HepG2 (cell line): Measurements from ENCODE around the gene TNFAIP2.

Experiments
- EP300 ChIP-seq, 3 experiments: sonication (generic) in 1 of 3; formaldehyde crosslinking in 1 of 3; IDR thresholded peaks; 2 replicates each; pipeline versions ENCODE4 v1.5.1 to v1.6.1; 2011 to 2020; ENCODE audit warnings: low read depth in 2 of 3, low read length in 2 of 3, borderline replicate concordance in 1 of 3, improper control_type of control experiment in 1 of 3, mild to moderate bottlenecking in 1 of 3, missing genetic modification reagents in 1 of 3, moderate library complexity in 1 of 3
- EZH2 ChIP-seq: conservative IDR thresholded peaks from 2 replicates; pipeline ENCODE4 v1.6.1; 2012; ENCODE audit warnings: mild to moderate bottlenecking, low read depth, low read length, moderate library complexity
- HNRNPH1 ChIP-seq: fragments of 200-400 bp; formaldehyde crosslinking; optimal IDR thresholded peaks from 2 replicates; pipeline ENCODE3; 2017; ENCODE audit warnings: mild to moderate bottlenecking, low read depth, low read length
- MEIS1 ChIP-seq: sonication (generic); formaldehyde crosslinking; IDR thresholded peaks from 2 replicates; pipeline ENCODE4 v1.9.0; 2021; ENCODE audit warnings: mild to moderate bottlenecking, missing genetic modification reagents, moderate library complexity, borderline replicate concordance
- MEIS2 ChIP-seq: sonication (generic); formaldehyde crosslinking; IDR thresholded peaks from 2 replicates; pipeline ENCODE4 v1.9.0; 2021; ENCODE audit warnings: mild to moderate bottlenecking, missing genetic modification reagents
- RFX5 ChIP-seq: IDR thresholded peaks from 2 replicates; pipeline ENCODE4 v1.6.1; 2011; ENCODE audit warnings: low read depth, low read length, improper control_type of control experiment
- TAF1 ChIP-seq: sonication (generic); formaldehyde crosslinking; IDR thresholded peaks from 2 replicates; pipeline ENCODE4 v1.4.0; 2020; ENCODE audit warnings: missing genetic modification reagents
- ZNF619 ChIP-seq: sonication (generic); formaldehyde crosslinking; IDR thresholded peaks from 2 replicates; pipeline ENCODE4 v1.4.0; 2020; ENCODE audit warnings: mild to moderate bottlenecking, missing genetic modification reagents
- TF ChIP-seq, protein P1 (sequence below): sonication (generic); formaldehyde crosslinking; IDR thresholded peaks from 2 replicates; pipeline ENCODE4 v1.4.0; 2020; ENCODE audit warnings: missing genetic modification reagents
- TF ChIP-seq, protein P2 (sequence below): sonication (generic); formaldehyde crosslinking; IDR thresholded peaks from 2 replicates; pipeline ENCODE4 v1.5.0; 2020; ENCODE audit warnings: mild to moderate bottlenecking, missing genetic modification reagents, moderate library complexity

DNA sequence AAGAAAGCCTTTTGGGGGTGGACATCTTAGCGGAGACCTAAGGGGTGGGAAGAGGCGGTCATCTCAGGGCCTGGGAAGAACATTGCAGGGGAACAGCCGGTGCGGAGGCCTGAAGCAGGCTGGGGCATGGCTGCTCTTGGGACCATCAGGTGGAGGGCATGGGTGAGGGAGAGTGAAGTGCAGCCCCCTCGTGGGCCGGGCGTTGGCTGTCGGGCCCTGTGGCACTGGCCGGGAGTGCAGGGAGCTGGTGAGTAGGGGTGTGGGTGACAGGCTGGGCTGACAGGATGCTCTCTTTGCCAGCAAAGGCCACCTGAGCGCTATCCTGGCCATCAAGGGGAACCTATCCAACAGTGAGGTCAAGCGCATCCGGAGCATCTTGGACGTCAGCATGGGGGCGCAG is 11.7 kb downstream of the TNFAIP2 start:
- TF ChIP-seq HNRNPH1, result no peak
- TF ChIP-seq MEIS2, result no peak
- no peak for TF ChIP-seq ZNF619 (CRISPR knock-in tag)
- TF ChIP-seq MEIS1 (CRISPR knock-in tag), result no peak
- TF ChIP-seq, protein P1, sequence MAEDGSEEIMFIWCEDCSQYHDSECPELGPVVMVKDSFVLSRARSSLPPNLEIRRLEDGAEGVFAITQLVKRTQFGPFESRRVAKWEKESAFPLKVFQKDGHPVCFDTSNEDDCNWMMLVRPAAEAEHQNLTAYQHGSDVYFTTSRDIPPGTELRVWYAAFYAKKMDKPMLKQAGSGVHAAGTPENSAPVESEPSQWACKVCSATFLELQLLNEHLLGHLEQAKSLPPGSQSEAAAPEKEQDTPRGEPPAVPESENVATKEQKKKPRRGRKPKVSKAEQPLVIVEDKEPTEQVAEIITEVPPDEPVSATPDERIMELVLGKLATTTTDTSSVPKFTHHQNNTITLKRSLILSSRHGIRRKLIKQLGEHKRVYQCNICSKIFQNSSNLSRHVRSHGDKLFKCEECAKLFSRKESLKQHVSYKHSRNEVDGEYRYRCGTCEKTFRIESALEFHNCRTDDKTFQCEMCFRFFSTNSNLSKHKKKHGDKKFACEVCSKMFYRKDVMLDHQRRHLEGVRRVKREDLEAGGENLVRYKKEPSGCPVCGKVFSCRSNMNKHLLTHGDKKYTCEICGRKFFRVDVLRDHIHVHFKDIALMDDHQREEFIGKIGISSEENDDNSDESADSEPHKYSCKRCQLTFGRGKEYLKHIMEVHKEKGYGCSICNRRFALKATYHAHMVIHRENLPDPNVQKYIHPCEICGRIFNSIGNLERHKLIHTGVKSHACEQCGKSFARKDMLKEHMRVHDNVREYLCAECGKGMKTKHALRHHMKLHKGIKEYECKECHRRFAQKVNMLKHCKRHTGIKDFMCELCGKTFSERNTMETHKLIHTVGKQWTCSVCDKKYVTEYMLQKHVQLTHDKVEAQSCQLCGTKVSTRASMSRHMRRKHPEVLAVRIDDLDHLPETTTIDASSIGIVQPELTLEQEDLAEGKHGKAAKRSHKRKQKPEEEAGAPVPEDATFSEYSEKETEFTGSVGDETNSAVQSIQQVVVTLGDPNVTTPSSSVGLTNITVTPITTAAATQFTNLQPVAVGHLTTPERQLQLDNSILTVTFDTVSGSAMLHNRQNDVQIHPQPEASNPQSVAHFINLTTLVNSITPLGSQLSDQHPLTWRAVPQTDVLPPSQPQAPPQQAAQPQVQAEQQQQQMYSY, result no peak
- TF ChIP-seq, protein P2, sequence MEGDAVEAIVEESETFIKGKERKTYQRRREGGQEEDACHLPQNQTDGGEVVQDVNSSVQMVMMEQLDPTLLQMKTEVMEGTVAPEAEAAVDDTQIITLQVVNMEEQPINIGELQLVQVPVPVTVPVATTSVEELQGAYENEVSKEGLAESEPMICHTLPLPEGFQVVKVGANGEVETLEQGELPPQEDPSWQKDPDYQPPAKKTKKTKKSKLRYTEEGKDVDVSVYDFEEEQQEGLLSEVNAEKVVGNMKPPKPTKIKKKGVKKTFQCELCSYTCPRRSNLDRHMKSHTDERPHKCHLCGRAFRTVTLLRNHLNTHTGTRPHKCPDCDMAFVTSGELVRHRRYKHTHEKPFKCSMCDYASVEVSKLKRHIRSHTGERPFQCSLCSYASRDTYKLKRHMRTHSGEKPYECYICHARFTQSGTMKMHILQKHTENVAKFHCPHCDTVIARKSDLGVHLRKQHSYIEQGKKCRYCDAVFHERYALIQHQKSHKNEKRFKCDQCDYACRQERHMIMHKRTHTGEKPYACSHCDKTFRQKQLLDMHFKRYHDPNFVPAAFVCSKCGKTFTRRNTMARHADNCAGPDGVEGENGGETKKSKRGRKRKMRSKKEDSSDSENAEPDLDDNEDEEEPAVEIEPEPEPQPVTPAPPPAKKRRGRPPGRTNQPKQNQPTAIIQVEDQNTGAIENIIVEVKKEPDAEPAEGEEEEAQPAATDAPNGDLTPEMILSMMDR, result no peak
- no peak for TF ChIP-seq EZH2
- TF ChIP-seq EP300 (IDR thresholded peaks at IDR 0.05; ENCODE audit: low read depth in 2 of 2, low read length in 2 of 2), result no peak
- no peak for TF ChIP-seq EP300 (CRISPR knock-in tag; IDR thresholded peaks at IDR 0.05; ENCODE audit: borderline replicate concordance)
- TF ChIP-seq RFX5, result no peak
- no peak for TF ChIP-seq TAF1 (CRISPR knock-in tag)
